ENCODE data around the gene PPP2R2C.

Gene PPP2R2C

DNA sequence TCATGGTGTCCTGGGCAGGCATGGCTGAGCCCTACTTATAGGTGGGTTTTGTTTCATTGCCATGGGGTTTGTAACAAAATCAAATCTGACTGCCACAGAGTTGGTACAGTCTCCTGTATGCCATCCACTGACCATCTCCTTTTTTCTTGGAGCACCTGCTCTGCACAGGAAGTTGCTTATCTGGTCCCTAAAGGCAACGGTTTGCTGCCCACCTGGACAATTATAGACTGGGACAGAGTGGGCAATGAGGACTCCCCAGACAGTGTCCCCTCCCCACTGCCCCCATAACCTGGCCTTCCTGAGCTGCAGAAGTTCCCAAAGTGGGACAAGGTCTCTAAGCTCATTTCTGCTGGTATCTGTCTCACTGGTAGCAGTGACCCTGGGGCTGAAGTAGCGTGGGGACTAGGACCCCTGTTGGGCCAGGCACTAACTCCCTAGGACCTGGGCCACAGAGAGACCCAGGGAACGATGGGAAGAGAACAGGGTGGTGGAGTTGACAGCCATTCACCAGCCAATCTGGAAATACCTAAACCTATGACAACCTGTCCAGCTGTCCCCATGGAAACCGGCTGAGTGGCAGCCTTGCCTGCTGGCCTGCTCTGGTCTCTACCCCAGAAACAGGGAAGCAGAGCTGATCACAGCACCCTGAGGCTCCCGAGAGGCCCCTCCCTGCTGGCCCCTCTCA lies 138.1 kb downstream of the PPP2R2C start:
- CTCF ChIA-PET, result interaction anchor here (0.7 to 7.6 kb wide), 4 partner anchors 15 to 212 kb away, joined by 3 to 149 read pairs (median 4); no protein-coding TSS in a partner anchor
- POLR2A ChIA-PET, result no interaction called here
- TF ChIP-seq ELF4 (IDR thresholded peaks at IDR 0.05) (no peak), FOXA1 (IDR thresholded peaks at IDR 0.05) (no peak), NFRKB (IDR thresholded peaks at IDR 0.05) (no peak), HDGF (IDR thresholded peaks at IDR 0.05; ENCODE audit: borderline replicate concordance) (no peak), SUZ12 (IDR thresholded peaks at IDR 0.05) (no peak), ZNF384 (IDR thresholded peaks at IDR 0.05) (no peak), TARDBP (IDR thresholded peaks at IDR 0.05) (no peak), CTBP1 (IDR thresholded peaks at IDR 0.05; ENCODE audit: borderline replicate concordance) (no peak), BHLHE40 (IDR thresholded peaks at IDR 0.05; ENCODE audit: borderline replicate concordance) (no peak), PKNOX1 (IDR thresholded peaks at IDR 0.05) (no peak), LEF1 (IDR thresholded peaks at IDR 0.05; ENCODE audit: borderline replicate concordance) (no peak), SP1 (IDR thresholded peaks at IDR 0.05) (no peak)
- no peak for DNase-seq (ENCODE audit: extremely low spot score)

DNA sequence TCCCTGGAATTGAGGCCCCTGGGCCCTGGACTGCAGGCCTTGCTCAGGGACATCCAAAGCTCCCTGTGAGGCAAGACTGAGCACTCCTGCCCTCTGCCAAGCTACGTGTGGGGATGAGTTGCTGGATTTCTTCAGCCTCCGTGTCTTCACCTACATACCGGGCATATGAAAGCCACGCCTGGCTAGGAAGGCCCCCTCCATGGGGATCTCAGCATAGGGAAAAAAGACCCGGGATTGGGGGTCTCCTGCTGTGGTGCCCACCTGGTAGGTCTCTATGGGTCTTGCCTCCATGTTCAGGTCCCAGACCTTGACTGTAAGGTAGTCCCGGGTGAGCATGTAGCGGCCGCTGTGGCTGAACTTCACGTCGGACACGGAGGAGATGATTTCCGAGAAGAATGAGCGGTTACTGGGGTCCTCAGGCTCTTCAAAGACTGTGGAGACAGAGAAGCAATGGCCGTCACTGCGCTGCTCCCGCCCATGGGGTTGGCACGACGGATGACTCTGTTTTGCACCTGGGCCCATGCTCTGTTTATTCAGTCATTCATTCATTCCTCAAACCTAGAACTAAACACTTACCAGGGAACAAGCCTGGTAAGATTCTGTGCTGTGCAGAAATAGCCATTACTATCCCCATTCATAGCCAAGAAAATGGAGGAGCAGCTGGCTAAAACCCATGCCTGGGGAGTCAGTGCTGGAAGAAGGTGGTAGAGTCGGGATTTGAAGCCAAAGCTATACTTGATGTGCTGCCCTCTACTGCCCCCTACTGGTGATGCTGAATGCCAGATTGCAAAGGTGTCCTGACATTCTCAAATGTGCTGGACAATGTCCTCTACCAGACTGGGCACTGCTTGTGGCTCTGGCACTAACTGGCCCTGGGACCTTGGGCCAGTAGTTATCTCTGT lies 138.9 kb downstream of the PPP2R2C start:
- peak; percentile 54 for DNase-seq (ENCODE audit: extremely low spot score)
- POLR2A ChIA-PET, result no interaction called here
- no peak for TF ChIP-seq BHLHE40 (IDR thresholded peaks at IDR 0.05; ENCODE audit: borderline replicate concordance)
- TF ChIP-seq FOXK2 (IDR thresholded peaks at IDR 0.05), result no peak
- TF ChIP-seq SUZ12 (IDR thresholded peaks at IDR 0.05), result no peak
- no peak for TF ChIP-seq PKNOX1 (IDR thresholded peaks at IDR 0.05)
- TF ChIP-seq SP1 (IDR thresholded peaks at IDR 0.05), result no peak
- no peak for TF ChIP-seq FOXM1 (IDR thresholded peaks at IDR 0.05; ENCODE audit: borderline replicate concordance)
- TF ChIP-seq ARNT (IDR thresholded peaks at IDR 0.05), result no peak
- no peak for TF ChIP-seq TARDBP (IDR thresholded peaks at IDR 0.05)
- no peak for TF ChIP-seq ELF4 (IDR thresholded peaks at IDR 0.05)
- CTCF ChIA-PET, result interaction anchor here (1.5 to 7.6 kb wide), 3 partner anchors 10 to 212 kb away, joined by 5 to 149 read pairs (median 10); no protein-coding TSS in a partner anchor

DNA sequence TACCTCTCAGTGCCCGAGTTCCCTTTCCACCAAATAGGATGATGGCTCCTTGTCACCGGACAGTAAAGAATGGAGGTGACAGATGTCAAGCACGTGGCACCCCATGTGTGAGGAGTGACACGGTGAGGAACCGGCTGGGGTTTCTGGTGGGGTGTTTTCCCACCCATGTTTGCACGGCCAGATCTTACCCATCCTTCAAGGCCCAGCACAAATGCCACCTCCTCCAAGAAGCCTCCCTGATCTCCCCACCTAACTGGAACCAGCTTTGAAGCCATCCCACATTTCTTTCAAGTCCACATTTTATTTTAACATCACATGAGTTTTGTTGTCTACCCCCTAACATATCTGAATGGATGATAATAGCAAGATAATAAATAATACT lies 139.8 kb downstream of the PPP2R2C start:
- TF ChIP-seq ZNF384 (IDR thresholded peaks at IDR 0.05) (no peak), NFRKB (IDR thresholded peaks at IDR 0.05) (no peak), ELF4 (IDR thresholded peaks at IDR 0.05) (no peak), FOXM1 (IDR thresholded peaks at IDR 0.05; ENCODE audit: borderline replicate concordance) (no peak), FOXA1 (IDR thresholded peaks at IDR 0.05) (no peak), L3MBTL2 (conservative IDR thresholded peaks at IDR 0.05) (no peak), LEF1 (IDR thresholded peaks at IDR 0.05; ENCODE audit: borderline replicate concordance) (no peak), CTBP1 (IDR thresholded peaks at IDR 0.05; ENCODE audit: borderline replicate concordance) (no peak), BHLHE40 (IDR thresholded peaks at IDR 0.05; ENCODE audit: borderline replicate concordance) (no peak), SP1 (IDR thresholded peaks at IDR 0.05) (no peak), FOXK2 (IDR thresholded peaks at IDR 0.05) (no peak), TARDBP (IDR thresholded peaks at IDR 0.05) (no peak), PKNOX1 (IDR thresholded peaks at IDR 0.05) (no peak), HDGF (IDR thresholded peaks at IDR 0.05; ENCODE audit: borderline replicate concordance) (no peak)
- no peak for DNase-seq (ENCODE audit: extremely low spot score)
- POLR2A ChIA-PET, result no interaction called here
- CTCF ChIA-PET, result interaction anchor here (0.7 to 7.6 kb wide), 12 partner anchors 9 to 334 kb away, joined by 3 to 149 read pairs (median 4); no protein-coding TSS in a partner anchor

DNA sequence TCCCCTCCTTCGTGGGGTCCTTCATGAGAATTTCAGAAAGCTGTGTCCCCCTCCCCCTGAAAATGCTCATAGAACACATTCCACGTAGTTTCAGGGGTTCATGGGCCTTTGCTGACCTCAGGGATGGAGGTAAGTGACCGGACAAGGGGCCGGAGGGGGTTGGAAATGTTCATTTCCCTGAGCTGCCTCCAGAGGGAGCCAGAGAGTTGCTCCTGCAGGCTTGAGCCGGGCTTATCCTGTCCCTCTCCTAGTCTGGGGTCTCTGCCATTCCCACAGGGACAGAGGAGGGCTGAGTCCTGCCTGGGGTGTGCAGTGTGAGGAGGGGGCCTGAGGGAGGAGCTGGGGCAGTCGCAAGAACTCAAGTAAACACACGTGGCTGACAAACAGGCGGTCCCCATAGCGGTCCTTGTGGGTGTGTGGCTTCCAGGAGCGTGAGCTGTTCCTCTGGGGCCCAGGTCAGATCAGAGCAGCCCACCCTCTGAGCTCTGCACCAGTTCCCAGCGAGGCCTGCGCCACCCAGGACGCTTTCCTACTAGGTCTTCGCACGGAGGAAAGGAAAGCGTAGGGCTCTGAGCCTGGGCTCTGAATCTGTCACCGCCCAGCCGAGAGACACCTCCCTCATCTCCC lies 140.3 kb downstream of the PPP2R2C start:
- peak; percentile 76 for DNase-seq (ENCODE audit: extremely low spot score)

DNA sequence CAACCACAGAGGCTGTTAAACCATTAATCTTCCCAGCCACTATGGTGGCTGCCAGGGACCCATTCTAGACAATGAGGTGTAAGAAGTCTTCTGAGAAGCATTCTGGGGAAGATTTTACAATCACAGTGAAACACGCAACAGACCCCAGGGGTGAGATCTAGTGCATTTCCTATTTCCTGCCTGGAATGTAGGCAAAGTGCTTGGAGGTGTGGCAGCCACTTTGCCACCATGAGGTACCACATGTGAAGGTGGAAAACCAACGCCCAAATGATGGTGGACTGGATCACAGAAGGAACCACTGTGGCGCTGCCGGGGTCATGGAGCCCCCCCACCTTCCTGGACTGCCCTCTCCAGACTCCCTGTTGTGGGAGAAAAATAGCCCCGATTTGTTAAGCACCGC lies 140.9 kb downstream of the PPP2R2C start:
- no peak for DNase-seq (ENCODE audit: extremely low spot score)
- ChIA-PET POLR2A (no interaction called here), CTCF (interaction anchor here (0.6 to 7.6 kb wide), 15 partner anchors 7 to 375 kb away, joined by 3 to 149 read pairs (median 5); no protein-coding TSS in a partner anchor)
- TF ChIP-seq FOXA1 (IDR thresholded peaks at IDR 0.05) (no peak), L3MBTL2 (conservative IDR thresholded peaks at IDR 0.05) (no peak), SUZ12 (IDR thresholded peaks at IDR 0.05) (no peak), CTBP1 (IDR thresholded peaks at IDR 0.05; ENCODE audit: borderline replicate concordance) (no peak), PKNOX1 (IDR thresholded peaks at IDR 0.05) (no peak), TARDBP (IDR thresholded peaks at IDR 0.05) (no peak), ARNT (IDR thresholded peaks at IDR 0.05) (no peak), LEF1 (IDR thresholded peaks at IDR 0.05; ENCODE audit: borderline replicate concordance) (no peak), SP1 (IDR thresholded peaks at IDR 0.05) (no peak)

More for the DNA sequence above, 140.3 kb downstream of the PPP2R2C start:
- ChIA-PET POLR2A (no interaction called here), CTCF (interaction anchor here (0.6 to 7.6 kb wide), 18 partner anchors 8 to 374 kb away, joined by 3 to 149 read pairs (median 5); no protein-coding TSS in a partner anchor)
- TF ChIP-seq ZNF384 (IDR thresholded peaks at IDR 0.05), result no peak

All from HEK293T (cell line).